ENCODE data around the gene RYR2. TPM values are rescaled to one million over a fixed set of nuclear protein-coding genes. Genes with fewer than 3 reads are reported as not detected.

The RYR2 gene
- total RNA-seq, 2 experiments from 2014 or later: not detected

- H3K27ac Mint-ChIP-seq: no peak overlapping the region
- no peak overlapping the region for H3K4me3 Mint-ChIP-seq
- H3K4me1 Mint-ChIP-seq: no peaks in the 10 kb centered on the region
- CTCF ChIA-PET: interaction anchor here (0.6 kb wide), 2 partner anchors 10 to 1805 kb away, joined by 3 to 4 read pairs; no protein-coding TSS in a partner anchor
- DNase-seq: no peak
- no peaks in the 10 kb centered on the region for H3K36me3 Mint-ChIP-seq (ENCODE audit: low read depth)
- H3K9me3 Mint-ChIP-seq: no peaks in the 10 kb centered on the region
- H3K27me3 Mint-ChIP-seq: no peaks in the 10 kb centered on the region
- POLR2A ChIA-PET: no interaction called here
Observed at GRCh38 chr1:237428809-237429208, 386.8 kb downstream of the RYR2 start.

DNA sequence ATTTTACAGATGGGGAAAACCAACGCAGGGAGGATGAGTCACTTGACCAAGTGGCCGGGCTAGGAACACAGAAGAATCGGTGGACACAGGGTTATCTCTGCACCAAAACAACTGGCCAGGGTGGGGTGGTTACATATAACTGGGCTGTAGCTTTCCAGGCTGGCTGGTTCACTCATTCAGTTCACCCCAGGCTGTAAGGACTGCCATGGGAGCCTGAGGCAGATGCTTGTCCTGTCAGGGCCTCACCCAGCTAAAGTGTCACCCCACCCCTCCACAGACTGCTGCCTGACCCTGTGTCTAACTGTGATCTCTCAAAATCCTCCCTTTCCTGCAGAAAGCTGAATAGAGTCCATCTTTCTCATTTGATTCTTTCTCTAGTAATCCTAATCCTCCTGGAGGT lies 387.3 kb downstream of the RYR2 start:
- no peak overlapping the region for H3K27ac Mint-ChIP-seq
- CTCF ChIA-PET: interaction anchor here (0.6 kb wide), 2 partner anchors 10 to 1805 kb away, joined by 3 to 4 read pairs; no protein-coding TSS in a partner anchor
- no peaks in the 10 kb centered on the region for H3K36me3 Mint-ChIP-seq (ENCODE audit: low read depth)
- POLR2A ChIA-PET: no interaction called here
- no peak for DNase-seq
- no peaks in the 10 kb centered on the region for H3K9me3 Mint-ChIP-seq
- H3K4me1 Mint-ChIP-seq: no peaks in the 10 kb centered on the region
- no peaks in the 10 kb centered on the region for H3K27me3 Mint-ChIP-seq
- H3K4me3 Mint-ChIP-seq: no peak overlapping the region

- no peaks in the 10 kb centered on the region for H3K9me3 Mint-ChIP-seq
- POLR2A ChIA-PET: no interaction called here
- no peaks in the 10 kb centered on the region for H3K27me3 Mint-ChIP-seq
- no peaks in the 10 kb centered on the region for H3K4me1 Mint-ChIP-seq
- CTCF ChIA-PET: no interaction called here
- no peak overlapping the region for H3K27ac Mint-ChIP-seq
- H3K4me3 Mint-ChIP-seq: no peak overlapping the region
- H3K36me3 Mint-ChIP-seq (ENCODE audit: low read depth): no peaks in the 10 kb centered on the region
- DNase-seq: no peak
Observed at GRCh38 chr1:237431448-237431847, 389.5 kb downstream of the RYR2 start.

DNA sequence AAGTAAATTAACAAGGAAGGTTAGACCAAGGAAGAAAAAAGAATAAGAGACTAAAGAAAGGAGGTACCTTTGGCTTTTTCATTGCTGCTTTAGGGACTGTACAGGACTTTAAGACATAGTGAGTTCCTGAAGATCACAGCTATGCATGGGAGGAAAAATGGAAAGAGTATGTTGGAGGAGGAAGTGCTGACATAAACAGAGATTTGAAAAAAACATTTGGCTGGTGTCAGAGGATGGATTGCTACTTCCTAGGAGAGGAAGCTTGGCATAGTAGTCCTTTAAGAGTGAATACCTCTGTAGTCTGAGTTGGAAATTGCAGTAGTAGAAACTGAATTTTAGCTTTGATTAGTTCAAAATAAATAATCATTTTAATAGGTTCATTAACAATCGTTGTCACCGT lies 398.4 kb downstream of the RYR2 start:
- no peak overlapping the region for H3K4me3 Mint-ChIP-seq
- no peaks in the 10 kb centered on the region for H3K4me1 Mint-ChIP-seq
- H3K9me3 Mint-ChIP-seq: no peaks in the 10 kb centered on the region
- H3K27me3 Mint-ChIP-seq: no peaks in the 10 kb centered on the region
- CTCF ChIA-PET: no interaction called here
- no peak for DNase-seq
- H3K36me3 Mint-ChIP-seq (ENCODE audit: low read depth): no peaks in the 10 kb centered on the region
- no peak overlapping the region for H3K27ac Mint-ChIP-seq
- POLR2A ChIA-PET: no interaction called here

DNA sequence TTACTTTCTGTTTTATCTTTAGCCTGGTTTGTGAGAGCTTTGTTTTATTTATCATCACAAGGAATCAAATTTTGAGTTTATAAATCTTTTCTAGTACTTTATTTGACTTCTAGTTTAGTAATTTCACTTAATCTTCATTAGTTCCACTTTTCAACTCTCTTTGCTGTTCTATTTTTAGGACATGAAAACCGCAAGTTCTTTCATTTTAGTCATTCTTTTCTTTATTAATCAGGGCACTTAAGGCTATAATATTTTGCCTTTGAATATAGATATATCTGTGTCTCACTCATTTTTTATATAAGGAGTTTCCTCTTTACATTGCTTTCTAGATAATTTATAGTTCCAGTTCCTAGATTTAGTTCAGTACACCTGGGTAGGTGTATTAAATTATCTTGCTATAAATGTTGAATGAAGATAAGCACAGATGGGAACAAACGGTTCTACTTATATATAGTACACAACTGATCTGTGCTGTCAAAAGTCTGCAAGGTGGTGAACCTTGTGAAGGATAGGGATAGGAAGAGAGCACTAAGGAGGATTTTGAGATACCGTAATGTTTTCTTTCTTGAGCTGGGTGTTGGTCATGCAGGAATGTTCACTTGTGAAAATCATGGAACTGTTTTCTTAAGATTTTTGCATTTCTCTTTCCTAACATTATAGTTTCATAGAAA lies 402.3 kb downstream of the RYR2 start:
- ChIA-PET POLR2A (no interaction called here), CTCF (no interaction called here)
- H3K36me3 Mint-ChIP-seq (ENCODE audit: low read depth): no peaks in the 10 kb centered on the region
- H3K27ac Mint-ChIP-seq: no peak overlapping the region
- DNase-seq: no peak
- no peaks in the 10 kb centered on the region for H3K4me1 Mint-ChIP-seq
- H3K27me3 Mint-ChIP-seq: no peaks in the 10 kb centered on the region
- H3K9me3 Mint-ChIP-seq: no peaks in the 10 kb centered on the region
- H3K4me3 Mint-ChIP-seq: no peak overlapping the region

GRCh38 chr1:237448042-237448441 lies 406.1 kb downstream of the RYR2 start:
- Mint-ChIP-seq H3K4me1 (no peaks in the 10 kb centered on the region), H3K27ac (no peak overlapping the region), H3K9me3 (no peaks in the 10 kb centered on the region), H3K27me3 (no peaks in the 10 kb centered on the region), H3K36me3 (ENCODE audit: low read depth) (no peaks in the 10 kb centered on the region), H3K4me3 (no peak overlapping the region)
- CTCF ChIA-PET: no interaction called here
- no peak for DNase-seq
- POLR2A ChIA-PET: no interaction called here

DNA sequence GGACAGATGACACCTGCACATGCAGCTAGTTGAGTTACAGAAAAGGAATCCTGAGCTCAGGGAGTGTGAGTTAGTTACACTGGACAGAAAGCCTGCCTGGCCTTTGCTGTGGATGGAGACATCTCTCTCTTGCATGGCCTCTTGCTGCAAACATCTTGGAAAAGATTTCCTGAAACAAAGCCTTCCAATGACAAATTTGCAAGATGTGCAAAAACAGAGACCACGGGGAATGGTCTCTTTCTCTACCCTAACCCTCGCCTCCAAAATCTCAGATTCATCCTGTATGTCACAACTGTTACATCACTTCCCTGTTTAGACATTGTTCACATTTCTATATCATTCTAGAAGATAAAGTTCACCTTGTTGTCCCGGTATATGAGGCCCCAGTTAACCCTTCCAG lies 415.6 kb downstream of the RYR2 start:
- no peaks in the 10 kb centered on the region for H3K27me3 Mint-ChIP-seq
- ChIA-PET POLR2A (no interaction called here), CTCF (no interaction called here)
- no peaks in the 10 kb centered on the region for H3K9me3 Mint-ChIP-seq
- H3K27ac Mint-ChIP-seq: no peak overlapping the region
- no peaks in the 10 kb centered on the region for H3K4me1 Mint-ChIP-seq
- H3K4me3 Mint-ChIP-seq: no peak overlapping the region
- DNase-seq: no peak
- no peaks in the 10 kb centered on the region for H3K36me3 Mint-ChIP-seq (ENCODE audit: low read depth)

DNA sequence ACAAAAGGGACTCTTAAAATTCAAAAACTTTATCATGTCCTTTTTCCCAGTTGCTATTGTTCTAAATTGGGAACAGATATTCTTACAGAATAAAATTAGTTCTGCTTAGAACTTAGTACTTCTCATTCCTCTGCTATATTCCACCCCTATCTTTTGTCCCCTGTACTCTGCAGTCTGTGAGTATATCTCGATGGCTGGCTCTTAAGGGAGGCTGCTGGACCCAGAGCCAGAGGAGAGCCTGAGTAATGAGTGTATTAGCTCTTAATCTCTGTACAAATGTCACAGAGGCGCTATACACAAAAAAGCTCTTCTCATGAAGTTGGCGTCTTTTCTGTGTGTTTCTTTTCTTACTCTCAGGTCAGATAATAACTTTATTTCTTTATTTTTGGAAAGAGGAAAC lies 425.3 kb downstream of the RYR2 start:
- H3K4me1 Mint-ChIP-seq: no peaks in the 10 kb centered on the region
- no peaks in the 10 kb centered on the region for H3K9me3 Mint-ChIP-seq
- no peak overlapping the region for H3K27ac Mint-ChIP-seq
- no peak for DNase-seq
- ChIA-PET POLR2A (no interaction called here), CTCF (interaction anchor here (0.6 kb wide), 1 partner anchor 39 kb away, joined by 3 read pairs; no protein-coding TSS in a partner anchor)
- H3K27me3 Mint-ChIP-seq: no peaks in the 10 kb centered on the region
- no peaks in the 10 kb centered on the region for H3K36me3 Mint-ChIP-seq (ENCODE audit: low read depth)
- H3K4me3 Mint-ChIP-seq: no peak overlapping the region

DNA sequence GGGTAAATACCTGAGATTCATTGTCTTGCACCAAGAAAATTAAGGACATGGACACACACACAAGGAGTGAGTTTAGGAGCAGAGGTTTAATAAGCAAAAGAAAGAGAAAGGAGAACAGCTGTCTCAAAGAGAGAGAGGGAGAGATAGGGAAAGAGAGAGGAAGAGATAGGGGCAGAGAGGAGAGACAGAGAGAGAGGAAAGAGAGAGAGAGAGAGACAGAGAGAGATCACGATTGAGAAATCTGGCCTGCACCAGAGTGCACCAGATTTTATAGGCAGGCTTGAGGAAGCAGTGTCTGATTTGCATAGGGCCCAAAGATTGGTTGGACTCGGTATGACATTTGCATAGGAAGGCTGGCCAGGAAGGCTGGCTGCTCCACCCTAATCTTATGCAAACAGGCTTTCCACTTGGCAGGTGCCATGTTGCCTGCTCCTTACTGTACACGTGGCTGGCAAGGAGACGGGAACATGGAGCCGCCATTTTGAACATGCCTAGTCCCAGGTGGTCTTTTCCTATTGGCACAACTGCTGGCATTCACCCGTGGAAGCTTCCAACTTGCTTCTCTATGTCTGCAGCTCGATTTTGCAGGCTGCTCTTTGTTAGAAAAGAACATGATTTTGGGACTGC lies 428.8 kb downstream of the RYR2 start:
- POLR2A ChIA-PET: no interaction called here
- no peaks in the 10 kb centered on the region for H3K27me3 Mint-ChIP-seq
- no peak overlapping the region for H3K27ac Mint-ChIP-seq
- DNase-seq: no peak
- no peaks in the 10 kb centered on the region for H3K9me3 Mint-ChIP-seq
- CTCF ChIA-PET: no interaction called here
- no peak overlapping the region for H3K4me3 Mint-ChIP-seq
- H3K36me3 Mint-ChIP-seq (ENCODE audit: low read depth): no peaks in the 10 kb centered on the region
- H3K4me1 Mint-ChIP-seq: no peaks in the 10 kb centered on the region

GRCh38 chr1:237471377-237471776 lies 429.4 kb downstream of the RYR2 start:
- Mint-ChIP-seq H3K27ac (no peak overlapping the region), H3K4me3 (no peak overlapping the region), H3K4me1 (no peaks in the 10 kb centered on the region), H3K9me3 (no peaks in the 10 kb centered on the region), H3K36me3 (ENCODE audit: low read depth) (no peaks in the 10 kb centered on the region), H3K27me3 (no peaks in the 10 kb centered on the region)
- no peak for DNase-seq
- POLR2A ChIA-PET: no interaction called here
- CTCF ChIA-PET: no interaction called here

DNA sequence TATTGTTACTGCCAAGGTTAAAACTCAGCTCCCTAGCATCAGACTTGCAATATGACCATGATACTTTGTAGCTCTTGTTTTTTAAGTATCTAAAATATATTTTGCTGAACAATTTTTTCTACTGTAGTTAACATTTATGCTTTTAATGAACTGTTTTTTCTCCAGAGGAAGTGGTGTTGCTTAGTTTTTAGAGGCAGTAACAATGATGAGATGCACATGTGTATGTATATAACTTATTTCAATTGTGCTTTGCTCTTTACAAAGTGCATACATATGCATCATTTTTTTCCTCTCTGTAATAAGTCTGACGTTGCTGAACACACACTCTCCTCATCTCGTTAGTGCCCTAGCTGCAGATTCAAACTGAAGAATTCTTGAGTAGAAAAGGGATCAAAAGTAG lies 430.0 kb downstream of the RYR2 start:
- Mint-ChIP-seq H3K27me3 (no peaks in the 10 kb centered on the region), H3K9me3 (no peaks in the 10 kb centered on the region), H3K36me3 (ENCODE audit: low read depth) (no peaks in the 10 kb centered on the region), H3K4me1 (no peaks in the 10 kb centered on the region), H3K27ac (no peak overlapping the region), H3K4me3 (no peak overlapping the region)
- ChIA-PET POLR2A (no interaction called here), CTCF (no interaction called here)
- DNase-seq: no peak

DNA sequence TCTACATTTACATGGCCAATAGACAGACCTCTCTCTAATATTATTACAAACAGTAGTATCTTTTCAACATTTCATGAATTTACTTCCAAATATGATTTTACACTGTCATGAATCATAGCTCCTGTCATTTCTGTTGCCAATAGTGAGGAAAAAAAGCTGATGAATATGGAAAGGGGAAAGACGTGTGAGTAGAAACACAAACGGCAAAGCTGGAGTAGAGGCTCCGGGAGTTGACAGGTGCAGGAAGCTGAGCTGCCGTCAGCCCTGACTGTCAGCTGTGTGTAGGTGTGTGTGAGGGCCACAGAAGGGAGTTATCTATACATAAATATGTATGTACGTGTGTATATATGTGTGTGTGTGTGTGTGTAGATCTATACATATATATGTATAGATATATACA lies 431.9 kb downstream of the RYR2 start:
- Mint-ChIP-seq H3K36me3 (ENCODE audit: low read depth) (no peaks in the 10 kb centered on the region), H3K4me3 (no peak overlapping the region), H3K9me3 (no peaks in the 10 kb centered on the region), H3K4me1 (no peaks in the 10 kb centered on the region), H3K27me3 (no peaks in the 10 kb centered on the region), H3K27ac (no peak overlapping the region)
- DNase-seq: no peak
- POLR2A ChIA-PET: no interaction called here
- CTCF ChIA-PET: no interaction called here

DNA sequence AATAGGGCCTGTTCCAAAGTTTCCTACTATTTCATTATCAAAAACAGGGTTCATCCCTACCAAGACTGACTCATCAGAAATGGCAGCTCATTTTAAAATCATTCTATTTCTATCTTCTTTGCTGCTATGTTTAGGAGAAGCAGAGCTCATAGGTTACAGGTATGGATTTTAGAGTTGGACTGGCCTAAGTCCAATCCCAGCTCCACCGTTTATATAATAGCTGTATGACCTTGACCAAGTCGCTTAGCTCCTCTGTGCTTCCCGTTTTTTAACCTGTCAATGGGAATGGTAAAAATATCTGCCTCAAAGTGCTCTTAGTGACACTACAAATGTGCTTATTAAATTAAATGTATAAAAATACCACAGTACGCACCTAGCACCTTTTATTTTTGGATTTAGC lies 436.1 kb downstream of the RYR2 start:
- POLR2A ChIA-PET: no interaction called here
- Mint-ChIP-seq H3K36me3 (ENCODE audit: low read depth) (no peaks in the 10 kb centered on the region), H3K4me1 (no peaks in the 10 kb centered on the region), H3K27me3 (no peaks in the 10 kb centered on the region), H3K27ac (no peak overlapping the region), H3K9me3 (no peaks in the 10 kb centered on the region), H3K4me3 (no peak overlapping the region)
- CTCF ChIA-PET: no interaction called here
- no peak for DNase-seq

GRCh38 chr1:237478842-237479241 lies 436.9 kb downstream of the RYR2 start:
- no peak for DNase-seq
- Mint-ChIP-seq H3K9me3 (no peaks in the 10 kb centered on the region), H3K36me3 (ENCODE audit: low read depth) (no peaks in the 10 kb centered on the region), H3K27me3 (no peaks in the 10 kb centered on the region), H3K4me1 (no peaks in the 10 kb centered on the region), H3K27ac (no peak overlapping the region), H3K4me3 (no peak overlapping the region)
- ChIA-PET CTCF (no interaction called here), POLR2A (no interaction called here)

Measured in activated CD4-positive, alpha-beta T cell treated with anti-CD3 and anti-CD28 coated beads, Interleukin-2, amount 10 ng/mL, durations not matched to agents 7 days and 5 days (primary cell).